DMS153 (cell line): ENCODE measurements around the gene CCDC142.
"Not testable (repeated sequence)": the region's sequence is repeated elsewhere in the genome, so short reads cannot be mapped to it uniquely, and the experiment has no call there.

Experiments used
- DNase-seq: peaks from one replicate; lab custom pipeline; 2025; lab: John Stamatoyannopoulos, UW

CCDC142 gene

DNA sequence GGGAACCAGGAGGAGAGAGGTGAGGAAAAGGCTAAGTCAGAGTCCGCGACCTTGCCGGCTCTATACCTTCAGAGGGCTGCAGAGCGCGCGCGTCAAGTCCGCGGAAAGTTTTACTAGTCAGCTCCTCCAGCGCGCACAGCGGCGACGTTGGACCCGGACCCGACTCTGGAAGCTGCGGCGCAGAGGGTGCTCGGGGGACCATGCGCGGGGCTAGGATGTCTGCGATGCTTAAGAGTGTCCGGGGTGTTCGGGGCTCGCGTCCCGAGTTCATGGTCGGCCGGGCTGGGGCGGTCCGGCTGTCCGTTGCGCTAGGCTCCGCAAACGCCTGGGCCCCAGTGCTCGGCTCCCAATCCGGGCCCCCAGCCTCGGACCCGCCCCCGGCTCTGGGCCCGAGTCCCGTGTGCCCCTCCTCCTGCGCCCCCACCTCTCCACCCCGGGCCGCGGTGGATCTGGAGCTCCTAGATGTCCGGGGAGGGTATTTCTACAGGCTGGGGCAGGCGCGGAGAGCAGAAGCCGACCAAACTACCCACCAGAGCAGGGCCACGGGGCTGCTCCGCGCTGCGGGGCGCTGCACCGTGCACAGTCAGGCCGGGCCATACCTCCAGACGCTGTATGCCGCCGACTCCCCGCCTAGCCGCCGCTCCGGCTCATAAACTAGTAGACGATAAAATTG, 16.6 kb upstream of the CCDC142 start, which contains the start of gene LBX2:
LBX2 (minus strand) TSS at position 337 of the 673 bp plus-strand sequence; CDS start at position 271, 66 bp downstream.
- DNase-seq, result no peak

DNA sequence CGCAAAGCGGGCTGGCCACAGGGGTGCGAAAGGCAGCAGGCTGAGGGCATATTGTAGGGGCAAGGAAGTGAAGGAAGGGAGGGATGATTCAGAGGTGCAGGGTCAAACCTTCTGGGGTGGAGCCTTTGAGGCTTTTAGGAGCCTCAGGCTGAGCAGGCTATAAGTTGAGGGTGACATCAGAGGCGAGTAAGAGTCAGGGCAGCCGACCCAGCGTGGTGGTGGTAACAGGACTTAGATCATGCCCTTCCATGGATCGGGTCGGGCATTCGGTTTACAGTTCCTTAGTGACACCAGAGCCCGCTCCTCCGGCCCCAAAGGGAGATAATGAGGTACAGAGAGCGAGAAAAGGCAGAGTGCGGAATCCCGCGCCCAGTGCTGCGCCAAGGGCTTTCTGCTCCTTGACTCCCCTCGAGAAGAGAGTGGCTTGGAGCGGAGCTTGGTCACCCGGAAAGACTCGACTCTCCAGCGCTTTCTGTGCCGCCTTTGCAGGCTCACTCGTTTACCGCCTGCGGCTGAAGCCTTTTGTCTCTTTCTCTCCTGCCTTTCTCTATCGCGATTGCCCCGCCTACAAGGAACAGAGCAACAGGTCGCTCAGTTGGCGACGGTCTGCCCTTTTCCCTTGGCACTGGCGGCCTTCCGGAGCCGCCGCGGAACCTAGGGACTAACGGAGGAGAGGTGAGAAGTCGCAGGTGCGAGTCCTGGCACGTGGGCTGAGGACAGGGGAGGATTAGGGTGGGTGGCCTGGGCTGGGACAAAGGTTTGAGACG, 15.9 kb upstream of the CCDC142 start:
- DNase-seq, result no peak

DNA sequence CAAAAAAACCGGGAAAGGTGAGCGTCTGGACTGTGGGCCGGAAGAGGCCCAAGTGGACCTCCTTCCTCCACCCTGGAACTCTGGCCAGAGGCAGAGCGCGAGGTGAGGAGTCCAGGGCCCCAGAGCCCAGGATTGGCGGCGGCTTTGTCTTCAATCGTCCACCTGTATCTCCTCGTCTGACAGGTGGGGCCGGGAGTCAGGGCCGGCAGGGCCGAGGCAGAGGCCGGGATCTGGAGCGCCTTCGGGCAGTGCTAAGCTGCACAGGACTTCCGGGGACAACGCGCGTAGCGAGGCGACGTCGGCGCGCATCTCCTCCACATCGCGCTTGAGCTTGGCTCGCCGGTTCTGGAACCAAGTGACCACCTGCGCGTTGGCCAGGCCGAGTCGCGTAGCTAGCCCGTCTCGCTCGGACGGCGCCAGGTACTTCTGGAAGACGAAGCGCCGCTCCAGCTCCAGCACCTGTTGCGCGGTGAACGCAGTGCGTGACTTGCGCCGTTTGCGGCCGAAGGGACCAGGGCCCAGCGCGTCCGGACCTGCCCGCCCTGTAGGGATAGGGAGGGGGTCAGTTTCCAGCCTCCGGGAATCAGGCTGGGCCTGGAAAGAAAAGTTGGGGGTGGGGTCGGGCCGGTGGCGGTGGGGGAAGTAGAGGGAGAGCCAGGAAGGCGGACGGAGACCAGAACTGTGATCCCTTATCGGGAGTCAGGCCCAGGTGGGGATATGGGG, 15.1 kb upstream of the CCDC142 start:
- DNase-seq, result no peak

DNA sequence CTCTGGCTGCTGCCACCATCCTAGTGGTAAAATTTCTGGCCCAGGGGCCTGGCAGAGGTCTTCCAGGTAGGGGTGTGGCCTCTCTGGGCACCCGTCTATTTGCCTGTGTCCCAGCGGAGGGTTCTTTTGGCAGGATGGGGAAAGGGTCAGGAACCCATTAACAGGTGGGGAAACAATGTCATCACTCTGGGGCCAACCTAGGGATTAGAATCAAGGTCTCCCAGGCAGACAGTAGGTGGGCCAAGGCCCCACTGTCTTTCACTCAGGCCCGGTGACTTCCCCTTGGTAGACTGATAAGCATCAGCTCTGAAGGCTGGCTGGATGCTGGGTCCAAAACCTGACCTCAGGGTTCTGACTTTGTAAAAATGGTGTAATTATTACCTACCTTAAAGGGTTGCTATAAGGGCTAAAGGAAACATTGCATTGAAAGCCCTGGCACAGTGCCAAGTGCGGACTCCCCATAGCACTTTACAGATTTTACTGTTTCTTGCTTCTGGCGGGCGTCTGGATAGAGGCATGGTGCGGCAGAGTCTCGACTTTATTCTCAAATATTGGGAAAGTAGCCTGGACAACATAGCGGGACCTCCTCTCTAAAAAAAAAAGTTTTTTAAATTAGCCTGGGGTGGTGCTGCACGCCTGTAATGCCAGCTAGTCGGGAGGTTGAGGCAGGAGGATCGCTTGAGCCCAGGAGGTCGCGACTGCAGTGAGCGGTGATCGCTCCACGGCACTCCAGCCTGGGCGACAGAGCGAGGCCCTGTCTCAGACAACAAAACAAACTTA, 14.4 kb upstream of the CCDC142 start:
- no peak for DNase-seq

DNA sequence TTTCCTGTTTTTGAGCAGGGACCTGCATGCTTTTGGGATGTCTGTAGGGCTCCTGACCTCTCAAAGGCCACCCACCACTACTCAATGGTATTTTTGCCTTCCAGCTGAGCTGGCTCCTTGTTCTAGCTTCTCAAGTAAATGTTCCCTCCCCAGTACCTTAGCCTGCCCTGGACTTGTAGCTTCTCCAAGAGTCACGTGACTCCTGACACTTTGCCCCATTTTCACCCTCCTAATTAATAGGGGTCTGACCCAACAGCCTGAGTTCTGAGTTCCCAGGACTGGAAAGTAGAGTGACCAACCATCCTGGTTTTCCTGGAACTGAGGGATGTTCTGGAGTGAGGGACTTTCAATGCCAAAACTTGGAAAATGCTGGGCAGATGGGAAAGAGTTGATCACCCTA, 12.6 kb upstream of the CCDC142 start:
- DNase-seq, result no peak

DNA sequence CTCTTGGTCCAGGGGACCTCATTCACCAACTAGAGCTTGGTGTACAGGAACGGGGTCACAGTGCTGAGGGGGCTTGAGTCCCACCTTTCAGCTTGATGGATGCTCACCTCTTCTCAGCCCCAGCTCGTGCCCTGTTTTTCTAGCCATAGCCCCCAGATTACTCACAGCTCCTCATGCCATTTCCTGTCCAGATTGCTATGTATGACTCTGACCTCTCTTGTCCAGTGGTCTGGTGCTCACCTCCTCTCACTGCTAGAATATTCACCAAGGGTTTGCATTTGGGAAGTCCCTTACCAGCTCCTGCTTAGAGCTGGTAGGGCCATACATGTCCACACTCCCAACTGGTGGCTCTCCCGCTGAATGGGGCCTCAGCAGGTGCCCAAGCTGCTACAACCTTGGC, 10.7 kb upstream of the CCDC142 start:
- DNase-seq, result no peak

DNA sequence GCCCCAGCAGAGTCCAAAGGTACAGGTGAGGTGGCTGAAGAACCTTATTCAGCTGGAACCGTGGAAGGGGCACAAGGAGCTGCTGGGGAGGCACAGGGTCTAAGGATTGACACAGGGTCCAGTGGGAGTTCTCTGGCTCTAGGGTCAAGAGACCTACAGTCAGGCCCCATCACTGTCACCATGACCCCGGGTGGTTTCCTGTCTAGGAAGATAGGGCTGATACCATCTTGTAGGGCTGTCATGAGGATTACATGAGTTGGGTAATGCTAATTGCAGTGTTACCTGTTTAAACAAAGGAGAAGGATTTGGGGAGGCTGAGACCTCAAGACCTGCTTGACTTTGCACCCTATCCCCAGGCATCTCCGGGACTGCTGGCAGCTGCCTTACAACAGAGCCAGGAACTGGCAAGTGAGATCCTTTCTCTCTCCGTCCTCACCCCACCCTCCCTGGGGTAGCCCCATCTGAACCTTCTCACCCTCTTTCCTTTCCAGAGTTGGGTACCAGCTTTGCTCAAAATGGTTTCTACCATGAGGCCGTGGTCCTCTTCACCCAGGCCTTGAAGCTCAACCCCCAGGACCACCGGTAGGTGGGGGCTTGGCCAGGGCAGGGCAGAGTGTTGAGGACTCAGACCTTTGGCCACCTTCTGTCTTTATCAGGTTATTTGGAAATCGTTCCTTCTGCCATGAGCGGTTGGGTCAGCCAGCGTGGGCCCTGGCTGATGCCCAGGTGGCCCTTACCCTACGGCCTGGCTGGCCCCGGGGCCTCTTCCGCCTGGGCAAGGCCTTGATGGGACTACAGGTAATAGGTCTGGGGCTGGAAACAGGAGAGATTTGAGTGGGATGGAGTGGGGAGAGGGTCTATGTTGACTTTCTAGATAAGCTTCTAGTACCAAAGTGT, 9.1 kb upstream of the CCDC142 start:
- no peak for DNase-seq

DNA sequence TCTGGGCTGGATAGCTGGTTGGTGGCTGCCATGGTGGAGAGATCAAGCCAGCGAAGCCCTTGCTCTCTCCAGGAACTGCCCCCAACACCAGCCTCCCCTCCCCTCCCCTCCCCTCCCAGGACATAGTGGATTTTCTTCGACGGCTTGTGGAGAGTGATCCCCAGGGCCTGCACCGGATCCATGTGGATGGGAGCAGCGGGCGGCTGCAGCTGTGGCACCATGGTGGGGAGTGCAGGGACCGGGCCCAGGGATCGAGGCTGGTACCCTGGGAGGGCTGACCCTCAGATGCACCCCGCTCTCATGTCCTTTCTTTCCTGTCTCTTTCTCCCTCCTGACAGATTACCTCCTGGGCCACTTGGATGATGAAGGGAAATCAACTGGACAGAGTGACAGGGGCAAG, 7.1 kb upstream of the CCDC142 start:
- no peak for DNase-seq

DNA sequence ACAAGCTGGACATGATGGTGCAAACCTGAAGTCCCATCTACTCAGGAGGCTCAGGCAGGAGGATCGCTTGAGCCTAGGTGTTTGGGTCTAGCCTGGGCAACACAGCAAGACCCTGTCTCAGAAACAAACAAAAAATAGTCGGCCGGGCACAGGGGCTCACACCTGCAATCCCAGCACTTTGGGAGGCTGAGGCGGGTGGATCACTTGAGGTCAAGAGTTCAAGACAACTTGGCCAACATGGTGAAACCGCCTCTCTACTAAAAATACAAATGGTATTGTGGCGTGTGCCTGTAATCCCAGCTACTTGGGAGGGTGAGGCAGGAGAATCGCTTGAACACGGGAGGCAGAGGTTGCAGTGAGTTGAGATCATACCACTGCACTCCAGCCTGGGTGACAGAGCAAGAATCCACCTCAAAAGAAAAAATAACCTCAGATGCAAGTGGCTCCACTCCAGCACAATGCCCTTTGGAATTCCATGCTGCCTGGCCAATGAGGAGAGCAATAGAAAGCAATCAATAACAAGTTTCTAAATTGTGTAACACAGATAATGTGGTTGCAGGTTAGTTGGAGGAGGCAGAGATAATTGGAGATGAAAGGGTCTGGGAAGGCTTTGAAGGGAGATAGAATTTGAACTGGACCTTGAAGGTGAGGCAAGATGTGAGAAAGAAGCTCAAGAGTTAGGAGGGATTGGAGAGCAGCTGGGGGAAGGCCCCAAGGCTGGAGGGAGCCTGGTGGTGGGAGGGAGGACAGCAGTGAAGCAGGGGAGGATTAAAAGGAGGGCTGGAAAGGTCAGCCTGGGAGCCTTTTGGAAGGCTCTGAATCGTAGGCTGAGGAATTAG, 6.1 kb upstream of the CCDC142 start:
- no peak for DNase-seq

DNA sequence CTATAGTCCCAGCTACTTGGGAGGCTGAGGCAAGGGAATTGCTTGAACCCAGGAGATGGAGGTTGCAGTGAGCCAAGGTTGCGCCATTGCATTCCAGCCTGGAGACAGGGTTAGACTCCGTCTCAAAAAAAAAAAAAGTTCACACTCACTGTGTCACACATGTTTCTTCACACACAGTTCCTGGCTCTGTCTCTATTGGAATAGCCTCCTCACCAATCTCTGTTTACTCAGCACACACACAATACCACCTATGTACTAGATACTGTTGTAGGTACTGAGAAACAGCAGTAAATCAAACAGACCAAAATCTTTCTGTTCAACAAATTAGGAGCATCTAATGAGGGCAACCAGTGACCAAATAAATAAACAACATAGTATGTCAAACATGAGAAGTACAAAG, 3.3 kb upstream of the CCDC142 start:
- DNase-seq, result no peak

DNA sequence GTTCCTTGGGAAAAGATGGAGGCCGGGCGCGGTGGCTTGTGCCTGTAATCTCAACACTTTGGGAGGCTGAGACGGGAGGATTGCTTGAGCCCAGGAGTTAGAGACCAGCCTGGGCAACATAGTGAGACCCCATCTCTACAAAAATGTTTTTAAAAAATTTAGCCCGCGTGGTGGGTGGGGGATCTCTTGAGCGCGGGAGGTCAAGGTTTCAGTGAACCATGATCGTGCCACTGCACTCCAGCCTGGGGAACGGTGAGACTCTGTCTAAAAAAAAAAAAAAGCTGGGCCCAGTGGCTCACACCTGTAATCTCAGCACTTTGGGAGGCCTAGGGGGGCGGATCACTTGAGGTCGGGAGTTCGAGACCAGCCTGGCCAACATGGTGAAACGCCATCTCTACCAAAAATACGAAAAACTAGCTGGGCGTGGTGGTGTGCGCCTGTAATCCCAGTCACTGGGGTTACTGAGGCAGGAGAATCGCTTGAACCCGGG, 922 bp upstream of the CCDC142 start:
- DNase-seq, result not testable (repeated sequence)

DNA sequence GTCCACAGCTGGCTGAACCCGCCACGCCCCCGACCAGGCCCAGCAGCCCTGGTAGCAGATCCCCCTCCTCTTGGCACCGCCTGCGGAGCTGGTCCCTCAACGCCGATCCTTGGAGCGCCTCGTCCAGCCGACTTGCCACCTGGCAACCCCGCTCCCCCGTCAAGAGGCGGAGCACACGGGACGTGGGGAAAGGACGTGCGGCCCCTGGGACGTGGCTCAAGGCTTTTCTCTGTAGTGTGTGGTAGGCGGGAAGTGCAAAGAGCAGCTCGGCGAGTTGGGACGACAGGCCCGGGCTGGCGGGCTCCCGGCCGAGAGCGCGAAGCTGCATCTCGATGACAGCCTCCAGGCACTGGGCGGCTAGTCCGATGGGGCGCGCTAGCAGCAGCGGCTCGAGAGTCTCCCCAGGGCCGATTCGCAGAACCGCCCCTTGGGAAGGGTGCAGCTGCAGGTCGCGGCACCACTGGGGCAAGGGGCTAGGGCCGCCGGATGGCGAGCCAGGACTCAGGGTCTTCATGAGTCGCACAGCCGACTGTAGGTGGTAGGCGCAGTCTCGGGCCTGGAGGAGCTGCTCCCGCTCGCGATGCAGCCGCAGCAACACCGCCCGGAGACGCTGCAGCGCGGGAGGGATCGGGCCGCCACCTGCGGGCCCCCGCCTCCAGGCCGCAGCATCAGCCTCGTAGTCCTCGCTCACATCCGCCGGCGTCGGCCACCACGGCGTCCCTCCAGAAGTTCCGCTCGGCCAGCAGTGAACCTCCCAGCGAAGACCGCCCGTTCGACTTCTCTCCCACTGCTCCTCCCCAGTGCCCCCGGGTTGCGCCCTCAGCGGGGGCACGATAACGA, 617 bp downstream of the CCDC142 start:
- no peak for DNase-seq

DNA sequence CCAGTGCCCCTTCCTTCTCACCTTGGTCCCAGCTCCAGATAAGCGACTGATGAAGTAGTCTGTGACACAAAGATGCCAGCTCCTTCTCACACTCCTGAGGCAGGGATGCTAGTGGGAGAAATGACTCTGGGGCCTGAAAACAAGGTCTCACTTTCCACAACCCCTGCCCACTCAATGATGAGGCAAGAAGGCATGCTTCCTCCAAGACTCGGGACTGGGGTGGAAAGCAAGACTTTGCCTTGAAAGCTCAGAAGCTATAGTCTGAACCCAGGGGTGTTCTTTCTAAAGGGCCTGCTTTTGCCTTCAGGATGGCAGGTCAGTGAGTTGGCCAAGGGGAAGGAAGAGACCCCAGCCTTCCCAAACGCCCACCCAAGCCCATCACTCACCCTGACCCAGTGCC, 1.4 kb downstream of the CCDC142 start:
- DNase-seq, result no peak

DNA sequence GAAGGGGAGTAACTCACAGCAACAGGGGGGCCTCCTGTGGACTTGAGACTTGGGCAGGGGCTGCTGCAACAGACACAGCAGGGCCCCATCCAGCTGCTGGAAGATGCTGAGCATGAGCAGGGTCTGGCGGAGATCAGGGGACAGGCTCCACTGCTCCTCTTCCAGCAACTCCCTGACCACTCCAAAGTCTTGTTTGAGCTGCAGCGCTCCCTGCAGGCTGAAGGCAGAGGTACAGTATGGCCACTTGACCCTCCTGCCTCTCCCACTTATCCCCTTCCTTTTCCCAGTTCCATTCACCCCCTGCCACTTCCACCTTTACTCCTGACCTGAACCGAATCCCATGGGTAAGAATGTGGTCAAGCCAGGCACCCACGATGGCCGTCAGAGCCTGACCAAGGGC, 7.9 kb downstream of the CCDC142 start:
- DNase-seq, result no peak

DNA sequence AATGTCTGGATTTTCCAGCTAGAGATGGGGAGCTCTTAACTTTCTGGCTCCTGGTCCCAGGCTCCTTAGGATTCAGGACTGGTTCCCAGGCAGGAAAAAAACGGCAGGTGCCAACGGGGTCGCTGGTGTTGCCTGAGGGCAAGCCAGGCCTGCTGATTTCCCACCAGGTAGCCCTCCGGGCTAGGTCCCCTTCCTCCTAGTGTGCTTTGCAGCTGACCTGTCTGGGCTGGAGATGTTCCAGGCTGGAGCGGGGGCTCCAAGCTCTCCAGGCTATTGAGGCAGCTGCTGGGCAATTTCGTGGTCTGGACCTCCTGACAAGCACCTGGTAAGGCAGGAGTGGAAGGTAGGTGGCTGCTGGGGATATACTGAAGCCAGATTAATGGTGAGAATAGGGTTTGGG, 8.3 kb downstream of the CCDC142 start:
- no peak for DNase-seq

DNA sequence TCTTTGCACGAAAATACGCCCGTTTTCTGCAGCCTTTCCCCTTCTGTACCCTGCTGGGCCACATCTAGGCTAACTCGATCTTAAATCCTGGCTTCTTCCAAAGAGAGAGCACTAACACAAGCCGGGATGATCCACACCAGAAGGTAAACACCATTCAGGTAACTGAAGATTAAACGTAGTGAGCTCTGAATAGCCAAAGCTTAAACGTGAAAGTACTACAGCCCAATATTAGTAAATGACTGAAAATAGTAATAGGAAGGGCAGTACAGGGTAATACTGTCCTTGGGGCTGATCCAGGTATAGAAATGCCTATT, 9.9 kb downstream of the CCDC142 start:
- no peak for DNase-seq

DNA sequence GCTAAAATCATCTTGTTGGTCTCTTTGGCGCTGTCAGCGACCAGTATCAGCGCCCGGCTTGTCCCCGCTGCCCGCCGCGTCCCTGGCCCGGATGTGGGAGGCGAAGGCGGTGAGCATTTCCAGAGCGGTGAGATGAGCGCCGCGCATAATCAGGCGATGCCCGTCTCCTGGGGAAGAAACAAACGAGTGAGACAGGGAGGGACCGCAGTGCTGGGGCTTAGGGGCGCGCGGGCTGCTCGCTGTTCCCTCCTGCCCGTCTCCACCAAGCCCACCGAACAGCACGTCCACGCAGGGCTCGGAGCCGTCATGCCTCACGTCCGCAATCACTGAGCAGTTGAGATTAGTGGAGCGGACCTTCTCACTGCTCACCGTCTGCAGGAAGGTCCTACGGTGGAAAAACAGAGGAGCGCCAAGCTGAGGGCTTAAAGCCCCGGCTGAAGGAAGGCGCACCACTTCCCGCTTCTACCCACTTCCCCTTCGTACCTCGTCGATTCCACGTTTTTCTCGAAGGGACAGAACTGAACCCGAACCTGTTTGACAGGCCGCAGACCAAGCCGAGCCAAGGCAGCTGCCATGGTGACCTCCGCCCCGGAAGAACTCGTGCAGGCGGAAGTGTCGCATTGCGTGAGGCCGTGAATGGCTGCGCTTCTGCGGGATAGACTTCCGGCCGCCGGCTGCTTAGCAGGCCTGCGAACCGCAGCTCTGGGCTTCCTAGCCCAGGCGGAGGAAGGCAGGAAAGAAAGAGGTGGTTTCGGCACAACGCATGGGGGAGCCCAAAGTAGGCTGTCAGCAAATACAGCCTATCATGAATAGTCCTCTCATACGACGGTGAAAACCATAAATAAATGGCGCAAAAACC, 10.5 kb downstream of the CCDC142 start, which contains the start of gene MRPL53:
MRPL53 (minus strand) TSS at position 595 of the 859 bp plus-strand sequence; CDS start at position 575, 20 bp downstream.
- DNase-seq, result peak; percentile 84
